HAP-1 (cell line): ENCODE data around the gene PRSS50.

Experiments used
- DNase-seq, 2 experiments: peaks; one replicate each; pipeline ENCODE4 v3.0.0-alpha.2; 2016 to 2020; ENCODE audit warnings: low spot score in 2 of 2
- H3K27me3 ChIP-seq: fragments of 250-450 bp; sonication (Bioruptor Pico); 2 replicates; pipeline ENCODE4 v1.5.1; 2020; ENCODE audit warnings: low read depth, mild to moderate bottlenecking, moderate library complexity
- H3K36me3 ChIP-seq: fragments of 250-450 bp; sonication (Bioruptor Pico); replicated peaks from 2 replicates; pipeline ENCODE4 v1.5.1; 2020; ENCODE audit warnings: mild to moderate bottlenecking
- H3K4me1 ChIP-seq: fragments of 250-450 bp; sonication (Bioruptor Pico); 2 replicates; pipeline ENCODE4 v1.5.1; 2020; ENCODE audit warnings: mild to moderate bottlenecking
- H3K4me3 ChIP-seq: fragments of 250-450 bp; sonication (Bioruptor Pico); 2 replicates; pipeline ENCODE4 v1.5.1; 2020; ENCODE audit warnings: mild to moderate bottlenecking, moderate library complexity
- H3K9me3 ChIP-seq: fragments of 250-450 bp; sonication (Bioruptor Pico); 2 replicates; pipeline ENCODE4 v1.5.1; 2020; ENCODE audit warnings: mild to moderate bottlenecking, moderate library complexity
- in situ Hi-C: fragments of 300-500 bp; cut with MboI; formaldehyde crosslinking; loops from 3 replicates; pipeline ENCODE4 v1.14.3; 2020; ENCODE audit warnings: low sequenced_read_pairs, inconsistent platforms, mixed read lengths

The PRSS50 gene

GRCh38 chr3:46671541-46672348 lies 45.9 kb downstream of the PRSS50 start:
- no peak for DNase-seq
- H3K4me3 ChIP-seq: no peak overlapping the region
- H3K9me3 ChIP-seq: no peaks in the 10 kb centered on the region
- no peaks in the 10 kb centered on the region for H3K27me3 ChIP-seq
- in situ Hi-C loops: no loop called here
- no peaks in the 10 kb centered on the region for H3K36me3 ChIP-seq
- H3K4me1 ChIP-seq: no peaks in the 10 kb centered on the region

GRCh38 chr3:46670891-46671427 lies 46.7 kb downstream of the PRSS50 start:
- H3K9me3 ChIP-seq: no peaks in the 10 kb centered on the region
- no peaks in the 10 kb centered on the region for H3K27me3 ChIP-seq
- no peak overlapping the region for H3K4me3 ChIP-seq
- H3K36me3 ChIP-seq: no peaks in the 10 kb centered on the region
- peak in 1 of 2 experiments; percentile 6 for DNase-seq
- no peaks in the 10 kb centered on the region for H3K4me1 ChIP-seq
- in situ Hi-C loops: no loop called here

GRCh38 chr3:46670000-46670890 lies 47.4 kb downstream of the PRSS50 start:
- Histone ChIP-seq H3K4me1 (no peaks in the 10 kb centered on the region), H3K9me3 (no peaks in the 10 kb centered on the region), H3K4me3 (no peak overlapping the region), H3K36me3 (no peaks in the 10 kb centered on the region), H3K27me3 (no peaks in the 10 kb centered on the region)
- in situ Hi-C loops: no loop called here
- DNase-seq: peak in 1 of 2 experiments; percentile 6

GRCh38 chr3:46669191-46669999 lies 48.3 kb downstream of the PRSS50 start:
- H3K4me3 ChIP-seq: no peak overlapping the region
- H3K36me3 ChIP-seq: no peaks in the 10 kb centered on the region
- no peaks in the 10 kb centered on the region for H3K4me1 ChIP-seq
- H3K27me3 ChIP-seq: no peaks in the 10 kb centered on the region
- H3K9me3 ChIP-seq: no peaks in the 10 kb centered on the region
- in situ Hi-C loops: no loop called here
- peak in 1 of 2 experiments; percentile 6 for DNase-seq

GRCh38 chr3:46668591-46668990 lies 49.1 kb downstream of the PRSS50 start:
- H3K4me3 ChIP-seq: no peak overlapping the region
- no peaks in the 10 kb centered on the region for H3K27me3 ChIP-seq
- no peaks in the 10 kb centered on the region for H3K4me1 ChIP-seq
- in situ Hi-C loops: no loop called here
- no peaks in the 10 kb centered on the region for H3K9me3 ChIP-seq
- DNase-seq: peak in 1 of 2 experiments; percentile 6
- H3K36me3 ChIP-seq: no peaks in the 10 kb centered on the region

GRCh38 chr3:46668116-46668515 lies 49.6 kb downstream of the PRSS50 start:
- no peak overlapping the region for H3K4me3 ChIP-seq
- no peaks in the 10 kb centered on the region for H3K27me3 ChIP-seq
- H3K9me3 ChIP-seq: no peaks in the 10 kb centered on the region
- no peaks in the 10 kb centered on the region for H3K4me1 ChIP-seq
- in situ Hi-C loops: no loop called here
- H3K36me3 ChIP-seq: no peaks in the 10 kb centered on the region
- peak in 1 of 2 experiments; percentile 6 for DNase-seq

GRCh38 chr3:46667657-46668056 lies 50.0 kb downstream of the PRSS50 start:
- Histone ChIP-seq H3K4me1 (no peaks in the 10 kb centered on the region), H3K27me3 (no peaks in the 10 kb centered on the region), H3K36me3 (no peaks in the 10 kb centered on the region), H3K9me3 (no peaks in the 10 kb centered on the region), H3K4me3 (no peak overlapping the region)
- DNase-seq: peak in 1 of 2 experiments; percentile 5
- in situ Hi-C loops: no loop called here

- DNase-seq: no peak
- H3K4me1 ChIP-seq: no peaks in the 10 kb centered on the region
- no peaks in the 10 kb centered on the region for H3K27me3 ChIP-seq
- no peak overlapping the region for H3K4me3 ChIP-seq
- in situ Hi-C loops: no loop called here
- no peaks in the 10 kb centered on the region for H3K9me3 ChIP-seq
- no peaks in the 10 kb centered on the region for H3K36me3 ChIP-seq
Observed at GRCh38 chr3:46667061-46667621, 50.5 kb downstream of the PRSS50 start.

GRCh38 chr3:46666453-46666845 lies 51.2 kb downstream of the PRSS50 start:
- in situ Hi-C loops: no loop called here
- Histone ChIP-seq H3K36me3 (no peaks in the 10 kb centered on the region), H3K4me1 (no peaks in the 10 kb centered on the region), H3K9me3 (no peaks in the 10 kb centered on the region), H3K27me3 (no peaks in the 10 kb centered on the region), H3K4me3 (no peak overlapping the region)
- DNase-seq: peak in 1 of 2 experiments; percentile 5

GRCh38 chr3:46665763-46666452 lies 51.8 kb downstream of the PRSS50 start:
- Histone ChIP-seq H3K9me3 (no peaks in the 10 kb centered on the region), H3K36me3 (no peaks in the 10 kb centered on the region), H3K4me1 (no peaks in the 10 kb centered on the region), H3K4me3 (no peak overlapping the region), H3K27me3 (no peaks in the 10 kb centered on the region)
- in situ Hi-C loops: no loop called here
- no peak for DNase-seq

GRCh38 chr3:46664971-46665762 lies 52.5 kb downstream of the PRSS50 start:
- H3K27me3 ChIP-seq: no peaks in the 10 kb centered on the region
- no peaks in the 10 kb centered on the region for H3K9me3 ChIP-seq
- in situ Hi-C loops: no loop called here
- DNase-seq: no peak
- no peaks in the 10 kb centered on the region for H3K4me1 ChIP-seq
- H3K4me3 ChIP-seq: no peak overlapping the region
- H3K36me3 ChIP-seq: no peaks in the 10 kb centered on the region
